Stimulated activated naive CD4-positive, alpha-beta T cell treated with Interleukin-2 at 50 U/mL for 16 hours (primary cell): ENCODE data around the gene ZNF48.

Source experiments
- DNase-seq: peaks from one replicate; lab custom pipeline; 2025; lab: John Stamatoyannopoulos, UW

The ZNF48 gene

DNA sequence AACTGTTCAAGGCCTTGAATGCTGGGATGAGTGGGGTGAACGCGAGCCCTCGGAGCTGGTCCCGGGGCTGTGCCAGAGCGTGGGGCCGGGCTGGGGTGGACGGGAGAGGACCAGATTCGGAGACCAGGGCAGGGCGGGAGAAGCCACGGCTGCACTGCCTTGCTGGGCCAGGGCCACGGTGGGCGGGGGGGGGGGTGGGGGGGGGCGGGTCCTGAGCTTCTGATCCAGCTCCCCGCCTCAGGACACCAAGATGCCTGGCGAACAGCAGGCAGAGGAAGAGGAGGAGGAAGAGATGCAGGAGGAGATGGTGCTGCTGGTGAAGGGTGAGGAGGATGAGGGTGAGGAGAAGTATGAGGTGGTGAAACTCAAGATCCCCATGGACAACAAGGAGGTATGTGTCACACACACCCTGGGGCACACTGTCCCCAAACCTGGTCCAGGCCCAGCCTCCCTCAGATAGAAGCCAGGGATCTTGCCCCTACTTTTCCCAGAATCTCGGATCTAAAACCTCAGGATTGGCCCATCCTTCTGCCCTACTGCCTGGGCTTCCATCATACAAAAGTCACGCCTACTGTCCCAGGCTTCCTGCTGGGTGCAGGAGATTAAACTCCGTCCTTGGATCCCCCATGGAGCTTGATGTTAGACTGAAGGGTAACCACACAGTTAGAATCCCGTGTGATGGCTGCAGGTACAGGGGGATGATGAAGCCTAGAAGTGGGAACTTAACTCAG is 12.7 kb downstream of the ZNF48 start:
- no peak for DNase-seq

- DNase-seq = peak; percentile 87
Observed at GRCh38 chr16:30409125-30410060, 14.2 kb downstream of the ZNF48 start.

DNA sequence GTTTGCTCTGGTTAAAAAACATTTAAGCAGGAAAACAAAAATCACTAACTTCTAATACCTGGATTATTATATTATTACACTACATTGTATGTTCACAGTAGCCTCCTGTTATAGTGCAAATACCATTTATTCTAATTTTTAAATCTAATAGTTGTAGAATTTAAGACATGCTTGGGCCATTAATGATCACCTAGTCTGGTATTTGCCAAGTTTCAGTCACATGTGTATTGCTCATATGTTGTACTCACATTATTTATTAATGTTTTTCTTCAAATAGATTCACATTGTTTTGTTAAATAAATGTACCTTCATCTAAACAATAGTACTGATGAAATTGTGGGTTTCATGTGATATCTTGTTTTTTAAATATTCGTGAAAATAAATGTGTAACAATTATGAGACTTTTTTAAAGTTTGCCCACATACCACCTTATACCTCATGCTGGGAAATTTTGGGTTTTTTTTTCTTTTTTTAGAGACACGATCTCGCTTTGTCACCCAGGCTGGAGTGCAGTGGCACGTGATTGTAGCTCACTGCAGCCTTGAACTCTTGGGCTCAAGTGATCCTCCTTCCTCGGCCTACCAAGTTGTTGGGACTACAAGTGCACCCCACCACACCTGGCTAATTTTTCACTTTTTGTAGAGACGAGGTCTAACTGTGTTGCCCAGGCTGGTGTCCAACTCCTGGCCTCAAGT is 18.0 kb downstream of the ZNF48 start:
- no peak for DNase-seq

GRCh38 chr16:30414159-30414558 is 18.9 kb downstream of the ZNF48 start:
- no peak for DNase-seq

- DNase-seq = no peak
Observed at GRCh38 chr16:30416047-30416603, 20.9 kb downstream of the ZNF48 start.

GRCh38 chr16:30416624-30417528 is 21.7 kb downstream of the ZNF48 start:
- DNase-seq = no peak

GRCh38 chr16:30417529-30418349 is 22.5 kb downstream of the ZNF48 start:
- DNase-seq = peak; percentile 85

DNA sequence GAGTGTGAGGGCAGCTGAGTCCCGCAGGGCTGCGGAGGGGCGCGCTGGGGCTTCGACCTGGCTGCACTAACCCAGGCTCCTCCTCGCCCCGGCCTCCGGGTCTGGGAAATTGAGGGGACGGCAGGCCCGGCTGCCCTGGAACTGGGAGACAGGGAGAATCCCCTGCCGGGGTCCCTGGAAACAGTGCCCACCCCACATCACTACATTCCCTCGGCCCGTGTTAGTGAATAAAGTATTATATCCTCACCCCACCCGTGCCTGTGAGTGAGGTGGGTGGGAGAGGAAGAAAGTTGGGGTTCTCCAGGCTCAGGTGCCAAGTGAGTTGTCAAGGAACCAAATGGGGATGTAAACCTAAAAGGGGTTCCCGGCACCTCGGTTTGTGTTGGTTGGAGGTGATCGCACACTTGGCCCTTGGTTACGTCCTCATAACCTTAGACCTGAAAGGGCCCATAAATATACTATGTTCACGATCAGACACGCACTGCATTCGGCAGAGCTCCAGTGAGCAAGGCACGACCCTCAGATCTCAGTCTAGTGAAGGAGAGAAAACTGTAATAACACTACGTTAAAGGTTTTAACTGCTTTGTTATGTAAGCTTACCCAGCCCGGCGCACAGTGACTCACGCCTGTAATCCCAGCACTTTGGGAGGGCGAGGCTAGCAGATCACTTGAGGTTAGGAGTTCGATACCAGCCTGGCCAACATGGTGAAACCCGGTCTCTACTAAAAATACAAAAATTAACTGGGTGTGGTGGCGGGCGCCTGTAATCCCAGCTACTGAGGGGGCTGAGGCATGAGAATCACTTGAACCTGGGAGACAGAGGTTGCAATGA is 23.3 kb downstream of the ZNF48 start:
- DNase-seq = no peak

GRCh38 chr16:30421010-30421409 is 25.8 kb downstream of the ZNF48 start:
- DNase-seq = no peak

DNA sequence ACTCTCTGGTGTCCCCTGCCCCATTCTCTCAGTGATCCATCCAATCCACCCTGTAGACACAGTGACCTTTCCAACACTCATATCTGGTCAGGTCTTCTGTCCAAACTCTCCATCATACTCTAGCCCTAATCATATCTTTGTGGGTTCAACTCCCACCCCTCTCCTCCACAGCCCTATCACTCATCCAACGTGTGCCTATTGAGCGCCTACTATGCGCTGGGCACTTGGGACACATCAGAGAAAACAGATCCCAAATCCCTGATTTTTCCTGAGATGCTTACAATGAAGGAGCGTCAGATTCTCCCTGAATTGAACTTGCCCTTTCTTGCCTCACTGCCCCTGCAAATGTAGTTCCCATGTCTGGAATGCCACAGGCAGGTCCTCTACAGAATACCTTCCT is 32.8 kb downstream of the ZNF48 start:
- no peak for DNase-seq

DNA sequence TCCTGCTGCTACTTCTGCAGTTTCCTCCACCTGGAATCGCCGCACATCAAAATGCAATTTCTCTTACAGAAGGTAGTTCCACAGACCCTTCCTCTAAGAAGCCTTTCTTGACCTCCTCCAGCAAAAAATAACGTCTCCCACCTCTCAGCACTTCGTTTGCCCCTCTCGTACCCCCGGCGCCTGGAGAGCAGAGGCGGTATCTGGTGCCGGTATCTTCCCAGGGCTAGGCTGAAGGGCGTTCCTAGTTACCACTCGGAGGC is 34.1 kb downstream of the ZNF48 start:
- no peak for DNase-seq

GRCh38 chr16:30429678-30430427 is 34.6 kb downstream of the ZNF48 start, which contains the start of gene DCTPP1:
Gene DCTPP1, minus strand, starts transcription at chr16:30430030. Its CDS starts 50 bp downstream, at chr16:30429980.
- peak; percentile 97 for DNase-seq

DNA sequence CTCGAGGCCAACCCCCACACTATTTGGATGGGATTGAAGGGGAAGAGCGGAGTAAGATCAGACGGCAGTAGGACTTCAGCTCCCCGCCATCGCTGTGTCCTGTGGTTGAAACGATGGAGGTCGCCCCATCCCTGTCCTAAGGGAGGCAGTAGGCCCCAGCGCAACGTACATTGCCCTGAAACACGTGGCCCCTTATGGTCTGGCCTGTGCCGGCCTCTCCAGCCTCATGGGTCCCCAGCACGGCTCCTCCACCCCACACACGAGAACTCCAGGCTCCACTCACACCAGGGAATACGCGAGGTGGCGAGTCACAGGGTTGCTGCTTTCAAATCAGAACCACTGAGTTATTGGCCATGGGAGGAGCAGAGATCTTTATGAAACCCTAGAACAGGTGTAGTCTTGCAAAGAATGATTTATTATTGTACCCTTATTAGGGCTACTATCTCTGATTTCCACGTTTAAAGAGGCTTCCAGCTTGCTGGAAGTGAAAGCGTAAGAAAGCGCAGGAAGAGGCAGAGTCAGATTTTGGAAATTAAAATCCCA is 35.3 kb downstream of the ZNF48 start:
- DNase-seq = peak; percentile 36

DNA sequence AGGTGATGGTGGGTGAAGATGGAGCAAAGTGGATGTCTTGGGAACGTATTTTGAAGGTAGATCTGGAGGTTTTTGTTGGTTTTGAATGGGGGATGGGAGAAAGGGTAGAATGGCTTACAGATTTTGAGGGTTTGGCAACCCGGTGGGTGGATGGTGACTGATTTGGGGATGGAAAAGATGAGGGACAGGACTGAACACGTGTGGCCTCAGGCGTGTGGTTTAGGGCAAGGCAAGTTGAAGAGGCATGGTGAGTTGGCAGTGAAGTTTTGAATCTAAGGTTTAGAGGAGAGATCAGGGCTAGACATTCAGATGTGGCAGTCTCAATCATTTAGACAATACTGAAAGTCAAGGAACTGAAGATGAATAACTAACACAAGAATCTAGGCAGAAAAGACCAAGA is 39.6 kb downstream of the ZNF48 start:
- DNase-seq = peak; percentile 69

DNA sequence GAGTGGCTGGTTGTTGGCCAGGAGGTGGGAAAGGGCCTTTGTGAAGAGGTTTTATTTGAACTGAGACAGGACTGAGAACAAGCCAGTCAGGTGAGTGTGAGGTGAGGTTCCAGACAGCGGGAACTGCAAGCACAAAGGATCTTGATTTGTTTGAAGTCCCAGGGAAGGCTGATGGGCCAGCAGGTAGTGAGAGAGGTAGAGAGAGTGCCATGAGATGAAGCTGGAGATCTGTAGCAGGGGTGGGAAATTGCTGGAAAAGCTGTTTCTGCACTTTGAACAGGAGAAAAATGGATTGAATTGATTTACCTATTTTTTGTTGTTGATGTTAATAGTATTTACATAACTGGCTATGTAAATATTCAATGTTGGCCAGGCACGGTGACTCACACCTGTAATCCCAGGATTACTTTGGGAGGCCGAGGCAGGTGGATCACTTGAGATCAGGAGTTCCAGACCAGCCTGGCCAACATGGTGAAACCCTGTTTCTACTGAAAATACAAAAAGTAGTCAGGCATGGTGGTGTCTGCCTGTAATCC is 42.4 kb downstream of the ZNF48 start:
- no peak for DNase-seq

DNA sequence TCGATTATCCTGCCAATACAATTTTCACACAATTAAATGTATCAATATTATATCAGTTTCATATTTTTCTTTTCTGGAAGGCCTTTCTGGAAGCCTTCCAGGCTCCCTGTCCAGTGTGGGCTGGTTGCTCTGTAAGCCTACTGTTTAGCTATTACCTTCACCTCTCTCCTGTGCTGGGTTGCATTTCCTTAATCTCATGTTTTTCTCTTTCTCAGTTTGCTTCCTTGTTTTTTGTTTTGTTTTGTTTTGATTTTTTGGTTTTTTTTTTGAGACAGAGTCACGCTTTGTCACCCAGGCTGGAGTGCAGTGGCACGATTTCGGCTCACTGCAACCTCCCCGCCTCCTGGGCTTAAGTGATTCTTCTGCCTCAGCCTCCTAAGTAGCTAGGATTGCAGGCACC is 43.6 kb downstream of the ZNF48 start:
- no peak for DNase-seq

DNA sequence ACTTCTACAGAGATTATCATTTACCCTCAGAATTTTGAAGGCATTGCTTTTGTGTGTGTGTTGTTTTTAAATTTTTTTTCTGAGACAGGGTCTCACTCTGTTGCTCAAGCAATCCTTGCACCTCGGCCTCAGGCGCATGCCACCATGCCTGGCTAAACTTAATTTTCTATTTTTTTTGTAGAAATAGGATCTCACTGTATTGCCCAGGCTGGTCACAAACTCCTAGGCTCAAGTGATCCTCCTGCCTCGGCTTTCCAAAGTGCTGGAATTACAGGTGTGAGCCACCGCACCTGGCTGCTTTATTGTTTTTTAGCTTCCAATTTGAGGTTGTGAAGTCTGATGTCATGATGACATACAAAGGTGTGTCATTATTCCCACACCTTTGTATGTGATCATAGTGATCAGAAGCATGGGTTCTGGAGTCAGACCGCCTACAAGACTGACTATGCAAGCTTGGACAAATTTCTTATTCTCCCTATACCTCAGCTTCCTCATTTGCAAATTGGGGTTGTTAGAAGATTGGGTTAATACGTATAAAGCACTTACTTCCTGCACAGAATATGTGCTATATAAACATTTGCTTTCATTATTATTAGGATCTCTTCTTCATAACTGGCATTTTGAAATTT is 44.6 kb downstream of the ZNF48 start:
- DNase-seq = no peak

GRCh38 chr16:30443631-30444030 is 48.4 kb downstream of the ZNF48 start:
- no peak for DNase-seq
